22Rv1 (cell line): ENCODE data around the gene MAGI2.

Experiments used
- CTCF ChIP-seq: fragments of 450-650 bp; IDR thresholded peaks from 2 replicates; pipeline ENCODE4 v1.5.1; 2017; ENCODE audit warnings: mild to moderate bottlenecking
- ZFX ChIP-seq: fragments of 450-650 bp; IDR thresholded peaks from 2 replicates; pipeline ENCODE4 v1.6.1; 2017; ENCODE audit warnings: antibody characterized with exemption, borderline replicate concordance

GRCh38 chr7:78734626-78735025 is 718.8 kb downstream of the MAGI2 start:
- TF ChIP-seq CTCF = no peak
- TF ChIP-seq ZFX = no peak
